Kidney epithelial cell (primary cell): ENCODE data around the gene PCSK5. TPM values are rescaled to one million over a fixed set of nuclear protein-coding genes. Genes with fewer than 3 reads are reported as not detected.

Source experiments
- DNase-seq: peaks from one replicate; pipeline ENCODE4 v3.0.0-alpha.2; 2010; ENCODE audit warnings: low read depth
- H3K27me3 ChIP-seq: 2 replicates; pipeline ENCODE4 v1.6.0; 2011; ENCODE audit warnings: low read length; ENCODE audit not compliant: control insufficient read depth, insufficient read depth
- H3K36me3 ChIP-seq: 2 replicates; pipeline ENCODE4 v1.5.1; 2011; ENCODE audit warnings: low read length; ENCODE audit not compliant: control insufficient read depth, insufficient read depth
- H3K4me3 ChIP-seq: 2 replicates; pipeline ENCODE4 v1.5.1; 2011; ENCODE audit warnings: low read depth, mild to moderate bottlenecking, control low read depth, low read length
- total RNA-seq: library from RNA; depleted of rRNA; stranded (reverse); fragments of >200 nt; gene quantifications from 2 replicates; pipeline ENCODE4 v1.2.3, GENCODE V29; 2015
- TF ChIP-seq, protein P1 (sequence below): IDR thresholded peaks from 2 replicates; pipeline ENCODE4 v1.5.1; 2011; ENCODE audit warnings: mild to moderate bottlenecking, moderate library complexity, low read length, control low read depth, inconsistent platforms; ENCODE audit not compliant: insufficient read depth, poor library complexity, severe bottlenecking

PCSK5 gene
- total RNA-seq, 1 donor from 2014 or later = 3.8 TPM

DNA sequence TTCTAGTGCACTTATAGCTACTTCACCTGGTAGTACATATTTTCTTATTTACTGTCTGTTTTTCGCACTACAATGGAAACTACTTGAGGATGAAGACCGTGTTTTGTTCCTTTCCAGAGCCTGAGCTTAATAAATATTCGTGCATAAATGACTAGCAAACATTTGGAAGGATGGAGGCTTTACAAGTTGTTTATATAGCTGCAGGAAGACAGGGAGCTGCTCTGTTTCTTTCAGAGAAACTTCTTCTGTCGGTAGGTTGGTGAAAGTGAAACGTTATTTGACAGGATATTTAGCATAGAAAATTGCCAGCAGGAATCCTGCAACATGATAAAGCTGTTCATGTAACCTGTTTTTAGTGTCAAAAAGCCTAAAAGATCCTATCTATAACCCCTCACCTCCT, 210.6 kb downstream of the PCSK5 start:
- no peak overlapping the region for H3K4me3 ChIP-seq
- TF ChIP-seq, protein P1, sequence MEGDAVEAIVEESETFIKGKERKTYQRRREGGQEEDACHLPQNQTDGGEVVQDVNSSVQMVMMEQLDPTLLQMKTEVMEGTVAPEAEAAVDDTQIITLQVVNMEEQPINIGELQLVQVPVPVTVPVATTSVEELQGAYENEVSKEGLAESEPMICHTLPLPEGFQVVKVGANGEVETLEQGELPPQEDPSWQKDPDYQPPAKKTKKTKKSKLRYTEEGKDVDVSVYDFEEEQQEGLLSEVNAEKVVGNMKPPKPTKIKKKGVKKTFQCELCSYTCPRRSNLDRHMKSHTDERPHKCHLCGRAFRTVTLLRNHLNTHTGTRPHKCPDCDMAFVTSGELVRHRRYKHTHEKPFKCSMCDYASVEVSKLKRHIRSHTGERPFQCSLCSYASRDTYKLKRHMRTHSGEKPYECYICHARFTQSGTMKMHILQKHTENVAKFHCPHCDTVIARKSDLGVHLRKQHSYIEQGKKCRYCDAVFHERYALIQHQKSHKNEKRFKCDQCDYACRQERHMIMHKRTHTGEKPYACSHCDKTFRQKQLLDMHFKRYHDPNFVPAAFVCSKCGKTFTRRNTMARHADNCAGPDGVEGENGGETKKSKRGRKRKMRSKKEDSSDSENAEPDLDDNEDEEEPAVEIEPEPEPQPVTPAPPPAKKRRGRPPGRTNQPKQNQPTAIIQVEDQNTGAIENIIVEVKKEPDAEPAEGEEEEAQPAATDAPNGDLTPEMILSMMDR = no peak

DNA sequence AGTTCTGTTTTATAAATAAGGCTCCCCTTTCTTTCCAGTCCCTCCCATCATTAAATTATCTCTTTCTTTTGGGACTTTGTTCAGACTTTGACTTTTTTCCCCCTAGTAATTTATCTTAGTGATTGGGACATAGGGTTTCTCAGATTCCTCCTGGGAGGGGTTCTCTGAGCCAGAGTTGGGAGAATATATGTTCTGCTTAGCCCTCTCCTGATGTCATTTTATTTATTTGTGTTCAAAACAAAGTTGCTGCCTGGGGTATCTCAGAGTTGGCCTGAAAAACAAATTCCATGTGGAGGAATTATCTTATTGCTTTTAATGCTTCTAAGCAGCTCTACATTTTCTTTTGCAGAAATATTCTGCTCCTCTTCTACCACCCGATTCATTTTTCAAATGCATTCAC, 211.0 kb downstream of the PCSK5 start:
- no peak overlapping the region for H3K4me3 ChIP-seq

More for the DNA sequence above, 210.6 kb downstream of the PCSK5 start:
- Histone ChIP-seq H3K36me3 (no peaks in the 10 kb centered on the region), H3K27me3 (no peaks in the 10 kb centered on the region)
- no peak for DNase-seq

DNA sequence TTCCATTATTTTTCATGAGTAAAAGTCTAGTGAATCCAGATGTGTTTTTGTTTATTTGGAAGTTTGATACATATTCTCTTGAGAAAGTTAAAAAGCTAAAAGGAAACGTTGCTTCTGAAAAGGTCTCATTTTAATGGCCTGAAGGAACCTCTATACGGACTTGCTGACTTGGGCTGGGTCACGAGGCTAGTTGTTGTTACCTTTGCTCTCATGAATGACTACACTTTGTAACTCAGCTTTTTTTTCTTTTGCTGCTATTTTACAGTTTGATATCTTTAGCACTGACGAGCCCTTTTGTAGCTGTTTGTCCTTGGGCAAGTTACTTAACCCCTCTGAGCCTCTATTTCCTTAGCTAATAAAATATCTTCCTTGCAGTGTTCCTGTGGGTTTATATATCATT, 211.5 kb downstream of the PCSK5 start:
- TF ChIP-seq, protein P1 = no peak
- H3K27me3 ChIP-seq = no peaks in the 10 kb centered on the region
- H3K4me3 ChIP-seq = no peak overlapping the region
- no peaks in the 10 kb centered on the region for H3K36me3 ChIP-seq
- no peak for DNase-seq

More for the DNA sequence above, 211.0 kb downstream of the PCSK5 start:
- no peak for DNase-seq
- Histone ChIP-seq H3K27me3 (no peaks in the 10 kb centered on the region), H3K36me3 (no peaks in the 10 kb centered on the region)
- TF ChIP-seq, protein P1 = no peak

DNA sequence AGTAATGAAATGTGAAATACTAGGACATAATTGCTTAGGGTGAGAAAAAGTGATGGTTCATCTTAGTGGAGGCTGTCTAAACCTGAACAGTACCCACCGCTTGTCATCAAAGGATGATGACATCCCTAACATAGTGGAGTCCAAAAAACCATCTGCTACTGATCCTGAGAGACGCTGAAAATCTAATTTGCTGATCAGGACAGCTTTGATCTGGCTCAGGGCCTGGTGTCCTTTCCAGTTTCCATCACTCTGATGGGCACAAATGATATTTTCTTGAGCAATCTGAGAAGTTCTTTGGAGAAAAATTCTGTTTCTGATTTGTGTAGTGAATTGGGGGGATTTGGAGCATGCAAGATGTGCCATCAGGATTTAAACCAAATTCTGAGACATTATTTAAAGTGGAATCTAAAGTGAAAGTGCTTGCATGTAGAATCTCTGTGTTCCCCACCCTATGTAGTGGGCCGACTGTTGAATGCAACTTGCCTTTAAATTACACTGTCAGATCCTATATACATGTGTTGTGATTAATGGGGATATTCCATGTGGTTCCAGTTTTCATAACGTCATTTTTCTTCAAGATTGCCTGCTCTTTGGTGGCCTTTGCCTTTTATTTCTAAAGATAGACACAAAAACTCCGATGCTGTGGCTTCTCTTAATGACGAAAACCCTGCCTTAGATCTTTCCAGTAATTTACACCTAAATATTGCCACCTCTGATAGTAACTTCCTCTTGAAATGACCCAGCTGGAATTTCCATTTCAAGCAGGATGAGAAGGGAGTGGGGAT, 213.2 kb downstream of the PCSK5 start:
- TF ChIP-seq, protein P1 = no peak

DNA sequence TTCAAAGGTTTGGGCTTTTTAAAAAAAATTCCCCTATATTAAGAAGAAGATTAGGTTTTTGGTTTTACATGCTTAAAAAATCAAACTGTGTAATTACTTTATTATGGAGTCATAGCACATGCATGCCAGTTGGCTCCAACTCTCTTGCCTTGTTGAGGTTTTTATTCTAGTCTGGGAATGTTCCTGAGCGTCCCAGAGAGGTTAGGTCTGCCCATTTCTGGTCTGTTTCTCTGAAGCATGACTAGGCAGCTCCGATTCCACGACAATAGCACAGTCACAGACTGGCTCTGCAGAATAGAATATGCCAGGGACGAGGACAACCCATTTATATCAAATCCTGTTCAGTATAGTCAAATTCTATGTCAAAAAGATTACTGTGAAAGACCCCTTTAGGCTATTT, 217.0 kb downstream of the PCSK5 start:
- H3K4me3 ChIP-seq = no peak overlapping the region
- H3K36me3 ChIP-seq = no peaks in the 10 kb centered on the region
- TF ChIP-seq, protein P1 = no peak
- H3K27me3 ChIP-seq = no peaks in the 10 kb centered on the region
- DNase-seq = no peak

More for the DNA sequence above, 213.2 kb downstream of the PCSK5 start:
- Histone ChIP-seq H3K4me3 (no peak overlapping the region), H3K36me3 (no peaks in the 10 kb centered on the region), H3K27me3 (no peaks in the 10 kb centered on the region)
- DNase-seq = no peak

DNA sequence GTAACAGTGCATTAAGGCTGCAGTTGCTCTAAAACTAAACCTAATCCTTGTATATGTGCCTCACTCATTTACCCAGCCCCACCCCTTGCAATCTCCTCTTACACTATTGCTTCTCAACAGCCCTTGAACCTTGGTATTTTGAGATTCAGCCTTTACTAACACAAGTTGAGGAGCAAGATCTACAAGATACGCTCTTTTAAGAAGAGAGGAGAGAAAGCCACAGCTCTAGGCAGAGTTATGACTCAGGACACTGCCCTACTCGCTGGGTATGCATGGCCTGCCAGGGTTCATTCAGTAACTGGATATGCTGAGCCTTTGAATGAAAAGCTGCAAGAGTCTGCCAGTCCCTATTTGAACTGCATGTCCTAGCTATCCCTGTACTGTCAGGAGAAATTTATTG, 219.5 kb downstream of the PCSK5 start:
- TF ChIP-seq, protein P1 = no peak
- DNase-seq = no peak

More for the DNA sequence above, 219.5 kb downstream of the PCSK5 start:
- Histone ChIP-seq H3K36me3 (no peaks in the 10 kb centered on the region), H3K4me3 (no peak overlapping the region), H3K27me3 (no peaks in the 10 kb centered on the region)
